SK-N-SH (cell line): ENCODE measurements around the gene OR6P1. TPM values are rescaled to one million over a fixed set of nuclear protein-coding genes. Genes with fewer than 3 reads are reported as not detected.
A peak's percentile ranks its signal among the peaks of the same experiment; 100 is the strongest.

Experiments used
- CTCF ChIA-PET: fragments of 300-600, 350-600 bp; formaldehyde crosslinking; extraction: SDS; loops from one replicate; lab custom pipeline; 2021; lab: Yijun Ruan, JAX
- POLR2A ChIA-PET: fragments of 350-600 bp; sonication (Branson Sonifier 250); formaldehyde crosslinking; extraction: SDS; loops from one replicate; lab custom pipeline; 2020; ENCODE audit warnings: antibody characterized with exemption, inconsistent platforms; lab: Yijun Ruan, JAX
- DNase-seq: peaks from one replicate; pipeline ENCODE4 v3.0.0; 2012
- H2AFZ ChIP-seq: fragments of 200-600 bp; sonication (generic); 2 replicates; pipeline ENCODE4 v1.8.1; 2016; ENCODE audit warnings: antibody characterized with exemption, mild to moderate bottlenecking, low read depth
- H3F3A ChIP-seq: fragments of 200-600 bp; sonication (generic); replicated peaks from 2 replicates; pipeline ENCODE3; 2016; ENCODE audit warnings: antibody characterized with exemption, mild to moderate bottlenecking; ENCODE audit not compliant: insufficient read depth
- H3K27ac ChIP-seq, 2 experiments: fragments of 200-500 bp in 1 of 2; fragments of 200-600 bp in 1 of 2; sonication (Bioruptor generic) in 1 of 2; sonication (generic), shearing (Covaris generic) in 1 of 2; 2 replicates each; pipeline versions ENCODE4 v1.5.1 to v1.6.1; 2014 to 2016; ENCODE audit warnings: low read depth in 2 of 2, inconsistent platforms in 1 of 2, low read length in 1 of 2, mild to moderate bottlenecking in 1 of 2, mixed read lengths in 1 of 2
- H3K27me3 ChIP-seq: fragments of 200-600 bp; sonication (generic), shearing (Covaris generic); 2 replicates; pipeline ENCODE4 v1.6.1; 2016; ENCODE audit warnings: mixed run types; ENCODE audit not compliant: insufficient read depth
- H3K36me3 ChIP-seq, 2 experiments: fragments of 200-500 bp in 1 of 2; fragments of 200-600 bp in 1 of 2; sonication (Bioruptor generic) in 1 of 2; sonication (generic) in 1 of 2; replicated peaks in 1 of 2; 2 replicates each; pipeline versions ENCODE3 to v1.5.1; 2014 to 2016; ENCODE audit warnings: low read length in 1 of 2, mild to moderate bottlenecking in 1 of 2; ENCODE audit not compliant: insufficient read depth in 2 of 2, control insufficient read depth in 1 of 2
- H3K4me1 ChIP-seq, 2 experiments: fragments of 200-500 bp in 1 of 2; fragments of 200-600 bp in 1 of 2; sonication (Bioruptor generic) in 1 of 2; sonication (generic), shearing (Covaris generic) in 1 of 2; 2 replicates each; pipeline versions ENCODE4 v1.5.1 to v1.6.1; 2014 to 2016; ENCODE audit warnings: low read depth in 1 of 2, low read length in 1 of 2, mixed run types in 1 of 2; ENCODE audit not compliant: insufficient read depth in 2 of 2, control insufficient read depth in 1 of 2
- H3K4me2 ChIP-seq: fragments of 200-600 bp; sonication (generic), shearing (Covaris generic); 2 replicates; pipeline ENCODE4 v1.6.1; 2017; ENCODE audit warnings: mixed run types
- H3K4me3 ChIP-seq, 2 experiments: fragments of 200-500 bp in 1 of 2; fragments of 200-600 bp in 1 of 2; sonication (Bioruptor generic) in 1 of 2; sonication (generic), shearing (Covaris generic) in 1 of 2; 2 replicates each; pipeline versions ENCODE4 v1.5.1 to v1.8.1; 2014 to 2016; ENCODE audit warnings: low read depth in 2 of 2, inconsistent platforms in 1 of 2, low read length in 1 of 2, mild to moderate bottlenecking in 1 of 2, mixed read lengths in 1 of 2, moderate library complexity in 1 of 2
- H3K79me2 ChIP-seq: fragments of 200-600 bp; sonication (generic); 2 replicates; pipeline ENCODE4 v1.8.1; 2017; ENCODE audit warnings: mild to moderate bottlenecking; ENCODE audit not compliant: insufficient read depth
- H3K9ac ChIP-seq: fragments of 200-600 bp; sonication (generic); 2 replicates; pipeline ENCODE4 v1.6.1; 2017; ENCODE audit warnings: mixed run types
- H3K9me2 ChIP-seq: fragments of 200-600 bp; sonication (generic); 2 replicates; pipeline ENCODE4 v1.6.1; 2017; ENCODE audit warnings: mixed run types
- H3K9me3 ChIP-seq: fragments of 200-600 bp; sonication (generic); 2 replicates; pipeline ENCODE4 v1.6.1; 2017; ENCODE audit warnings: mixed run types, mild to moderate bottlenecking, moderate library complexity
- H4K20me1 ChIP-seq: fragments of 200-600 bp; sonication (generic); 2 replicates; pipeline ENCODE4 v1.6.1; 2017; ENCODE audit warnings: mild to moderate bottlenecking, mixed run types; ENCODE audit not compliant: insufficient read depth
- ELF1 ChIP-seq: IDR thresholded peaks from 2 replicates; pipeline ENCODE4 v1.4.0; 2012
- EP300 ChIP-seq, 2 experiments: IDR thresholded peaks; 2 replicates each; pipeline versions ENCODE4 v1.4.0 to v1.6.1; 2012; ENCODE audit warnings: borderline replicate concordance in 1 of 2, low read depth in 1 of 2, low read length in 1 of 2
- FOSL2 ChIP-seq: IDR thresholded peaks from 2 replicates; pipeline ENCODE4 v1.4.0; 2012; ENCODE audit warnings: low read depth, mild to moderate bottlenecking, moderate library complexity, borderline replicate concordance
- FOXM1 ChIP-seq: IDR thresholded peaks from 2 replicates; pipeline ENCODE4 v1.4.0; 2012; ENCODE audit warnings: low read depth, mild to moderate bottlenecking
- GABPA ChIP-seq: IDR thresholded peaks from 2 replicates; pipeline ENCODE4 v1.4.0; 2012; ENCODE audit warnings: low read depth, mild to moderate bottlenecking
- IRF3 ChIP-seq: fragments of 150-350 bp; IDR thresholded peaks from 2 replicates; pipeline ENCODE4 v1.6.1; 2016; ENCODE audit warnings: mild to moderate bottlenecking, low read depth, low read length
- MEF2A ChIP-seq: IDR thresholded peaks from 2 replicates; pipeline ENCODE4 v1.4.0; 2012; ENCODE audit warnings: low read depth, borderline replicate concordance
- MXI1 ChIP-seq: IDR thresholded peaks from 2 replicates; pipeline ENCODE4 v1.6.1; 2012; ENCODE audit warnings: mild to moderate bottlenecking, low read depth, low read length, improper control_type of control experiment
- NFIC ChIP-seq: IDR thresholded peaks from 2 replicates; pipeline ENCODE4 v1.4.0; 2012; ENCODE audit warnings: borderline replicate concordance
- PBX3 ChIP-seq: IDR thresholded peaks from 2 replicates; pipeline ENCODE4; 2012
- RCOR1 ChIP-seq: fragments of 150-350 bp; IDR thresholded peaks from 2 replicates; pipeline ENCODE4 v1.6.1; 2017; ENCODE audit warnings: antibody characterized with exemption, low read length
- RXRA ChIP-seq: IDR thresholded peaks from 2 replicates; pipeline ENCODE4 v1.4.0; 2012; ENCODE audit warnings: low read depth, mild to moderate bottlenecking, borderline replicate concordance
- TAF1 ChIP-seq: IDR thresholded peaks from 2 replicates; pipeline ENCODE4 v1.6.1; 2012; ENCODE audit warnings: low read depth, mild to moderate bottlenecking, low read length, moderate library complexity, borderline replicate concordance
- TEAD4 ChIP-seq: IDR thresholded peaks from 2 replicates; pipeline ENCODE4 v1.4.0; 2012; ENCODE audit warnings: mild to moderate bottlenecking, borderline replicate concordance; ENCODE audit not compliant: insufficient read depth
- YY1 ChIP-seq: IDR thresholded peaks from 2 replicates; pipeline ENCODE4 v1.4.0; 2012; ENCODE audit warnings: low read depth, mild to moderate bottlenecking
- WGBS: methylation state at CpG from one replicate; pipeline ENCODE4 v1.1.6; 2017; ENCODE audit warnings: low lambda C conversion rate; 5-methylcytosine and 5-hydroxymethylcytosine counted together
- polyA plus RNA-seq, 3 experiments: library from polyadenylated mRNA; depleted of rRNA; stranded (reverse); fragments of >200 nt; gene quantifications; 2 replicates each; pipeline ENCODE4 v1.2.3, GENCODE V29; 2012
- TF ChIP-seq, protein P1 (sequence below): IDR thresholded peaks from 2 replicates; pipeline ENCODE4 v1.4.0; 2012; ENCODE audit warnings: low read depth, borderline replicate concordance
- TF ChIP-seq, protein P2 (sequence below): fragments of 150-350 bp; IDR thresholded peaks from 2 replicates; pipeline ENCODE4 v1.6.1; 2017; ENCODE audit warnings: antibody characterized with exemption, low read length, low read depth, borderline replicate concordance

Gene OR6P1
- polyA plus RNA-seq, 1 of the 3 experiments (the other 2 are of a cell fraction) = not detected

DNA sequence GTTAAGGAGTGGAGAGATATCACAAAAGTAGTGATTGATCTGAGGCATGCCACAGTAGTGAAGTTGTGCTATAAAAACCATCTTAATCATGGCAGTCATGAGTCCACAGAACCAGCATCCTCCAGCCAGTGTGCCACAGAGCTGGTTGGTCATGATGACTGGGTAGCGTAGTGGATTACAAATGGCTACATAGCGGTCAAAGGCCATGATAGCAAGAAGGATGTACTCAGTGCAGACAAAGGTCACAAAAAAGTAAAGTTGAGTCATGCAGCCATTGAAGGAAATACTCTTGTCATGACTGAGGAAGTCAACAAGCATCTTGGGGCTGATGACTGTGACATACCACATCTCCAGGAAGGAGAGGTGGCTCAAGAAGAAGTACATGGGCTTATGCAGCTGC lies 22.8 kb downstream of the OR6P1 start:
- Histone ChIP-seq H3K4me2 (no peak overlapping the region), H3K4me3 (no peak overlapping the region), H3K4me1 (no peaks in the 10 kb centered on the region), H3K36me3 (no peaks in the 10 kb centered on the region), H3K27ac (no peak overlapping the region), H4K20me1 (no peaks in the 10 kb centered on the region), H3K9me3 (no peaks in the 10 kb centered on the region), H3F3A (no peaks in the 10 kb centered on the region), H3K79me2 (no peaks in the 10 kb centered on the region), H3K9me2 (no peaks in the 10 kb centered on the region), H3K27me3 (no peaks in the 10 kb centered on the region), H2AFZ (no peak overlapping the region), H3K9ac (no peak overlapping the region)
- CTCF ChIA-PET = no interaction called here
- DNase-seq = no peak
- POLR2A ChIA-PET = no interaction called here
- TF ChIP-seq PBX3 = no peak
- no peak for TF ChIP-seq ELF1
- TF ChIP-seq FOSL2 = no peak
- no peak for TF ChIP-seq RXRA
- TF ChIP-seq RCOR1 = no peak
- no peak for TF ChIP-seq MEF2A
- TF ChIP-seq TEAD4 = no peak
- TF ChIP-seq, protein P1, sequence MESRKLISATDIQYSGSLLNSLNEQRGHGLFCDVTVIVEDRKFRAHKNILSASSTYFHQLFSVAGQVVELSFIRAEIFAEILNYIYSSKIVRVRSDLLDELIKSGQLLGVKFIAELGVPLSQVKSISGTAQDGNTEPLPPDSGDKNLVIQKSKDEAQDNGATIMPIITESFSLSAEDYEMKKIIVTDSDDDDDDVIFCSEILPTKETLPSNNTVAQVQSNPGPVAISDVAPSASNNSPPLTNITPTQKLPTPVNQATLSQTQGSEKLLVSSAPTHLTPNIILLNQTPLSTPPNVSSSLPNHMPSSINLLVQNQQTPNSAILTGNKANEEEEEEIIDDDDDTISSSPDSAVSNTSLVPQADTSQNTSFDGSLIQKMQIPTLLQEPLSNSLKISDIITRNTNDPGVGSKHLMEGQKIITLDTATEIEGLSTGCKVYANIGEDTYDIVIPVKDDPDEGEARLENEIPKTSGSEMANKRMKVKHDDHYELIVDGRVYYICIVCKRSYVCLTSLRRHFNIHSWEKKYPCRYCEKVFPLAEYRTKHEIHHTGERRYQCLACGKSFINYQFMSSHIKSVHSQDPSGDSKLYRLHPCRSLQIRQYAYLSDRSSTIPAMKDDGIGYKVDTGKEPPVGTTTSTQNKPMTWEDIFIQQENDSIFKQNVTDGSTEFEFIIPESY = no peak
- no peak for TF ChIP-seq GABPA
- TF ChIP-seq EP300 (IDR thresholded peaks at IDR 0.05; ENCODE audit: borderline replicate concordance in 1 of 2, low read depth in 1 of 2, low read length in 1 of 2) = no peak
- TF ChIP-seq FOXM1 = no peak
- TF ChIP-seq TAF1 = no peak
- no peak for TF ChIP-seq IRF3
- no peak for TF ChIP-seq YY1
- WGBS = 3% methylated on average over 2 of the region's 2 CpGs

DNA sequence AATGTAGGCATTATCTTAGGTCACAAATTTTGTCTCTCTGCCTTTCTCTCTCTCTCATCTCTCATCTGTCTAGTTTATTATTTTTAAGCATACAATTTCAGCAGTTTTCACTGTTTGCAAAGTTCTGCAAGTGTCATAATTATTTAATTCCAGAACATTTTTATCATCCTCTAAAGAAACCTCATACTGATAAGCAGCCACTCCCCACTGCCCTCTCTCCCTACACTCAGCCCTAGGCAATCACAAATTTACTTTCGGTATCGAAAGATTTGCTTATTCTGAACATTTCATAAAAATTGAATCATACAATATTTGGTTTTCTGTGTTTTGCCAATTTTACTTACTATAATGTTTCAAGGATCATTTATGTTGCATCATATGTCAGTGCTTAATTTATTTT lies 32.8 kb downstream of the OR6P1 start:
- WGBS = 15% methylated on average over 2 of the region's 2 CpGs
- Histone ChIP-seq H3K36me3 (no peaks in the 10 kb centered on the region), H3K4me1 (no peaks in the 10 kb centered on the region), H3K4me3 (peak overlapping the region; percentile 1 to 22; a peak in 1 of 4 replicates), H3K9me2 (no peaks in the 10 kb centered on the region), H3K4me2 (peak overlapping the region; percentile 47; the same call in 1 of the 2 replicates), H3K9me3 (no peaks in the 10 kb centered on the region), H4K20me1 (no peaks in the 10 kb centered on the region), H3K9ac (no peak overlapping the region), H3K79me2 (no peaks in the 10 kb centered on the region), H2AFZ (peak overlapping the region; percentile 33; the same call in 1 of the 2 replicates), H3F3A (no peaks in the 10 kb centered on the region), H3K27me3 (no peaks in the 10 kb centered on the region; the same call in 1 of the 2 replicates), H3K27ac (no peak overlapping the region)
- TF ChIP-seq FOSL2 (no peak), FOXM1 (no peak), MXI1 (no peak), NFIC (no peak), MEF2A (no peak)
- TF ChIP-seq, protein P2, sequence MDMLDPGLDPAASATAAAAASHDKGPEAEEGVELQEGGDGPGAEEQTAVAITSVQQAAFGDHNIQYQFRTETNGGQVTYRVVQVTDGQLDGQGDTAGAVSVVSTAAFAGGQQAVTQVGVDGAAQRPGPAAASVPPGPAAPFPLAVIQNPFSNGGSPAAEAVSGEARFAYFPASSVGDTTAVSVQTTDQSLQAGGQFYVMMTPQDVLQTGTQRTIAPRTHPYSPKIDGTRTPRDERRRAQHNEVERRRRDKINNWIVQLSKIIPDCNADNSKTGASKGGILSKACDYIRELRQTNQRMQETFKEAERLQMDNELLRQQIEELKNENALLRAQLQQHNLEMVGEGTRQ = no peak
- ChIA-PET CTCF (no interaction called here), POLR2A (no interaction called here)
- no peak for DNase-seq
